ENCODE measurements around the gene AKAP17A. TPM values are rescaled to one million over a fixed set of nuclear protein-coding genes. Genes with fewer than 3 reads are reported as not detected.
A peak's percentile ranks its signal among the peaks of the same experiment; 100 is the strongest.

Gene AKAP17A
- total RNA-seq, 1 donor from 2014 or later: 49.8 TPM

- H3K4me1 ChIP-seq: peaks cover 22% of the 10 kb centered on the region
- H3K27me3 ChIP-seq: no peaks in the 10 kb centered on the region
- intact Hi-C loops (cut with DNase I): loop anchor here (5.0 to 10.0 kb wide), 2 partner anchors 135 to 197 kb away; partner anchors contain the start of genes ASMTL and SLC25A6
- no peak overlapping the region for H3K4me3 ChIP-seq
- H3K27ac ChIP-seq: no peak overlapping the region
- no peak for TF ChIP-seq CTCF (IDR thresholded peaks at IDR 0.05)
- TF ChIP-seq POLR2A (IDR thresholded peaks at IDR 0.05): no peak
- no peak for TF ChIP-seq POLR2AphosphoS5 (IDR thresholded peaks at IDR 0.05; ENCODE audit: insufficient read depth in 1 of 2, low read depth in 1 of 2)
- H3K36me3 ChIP-seq: peaks cover 0 to 13% of the 10 kb centered on the region in 2 donors
- peak in 1 of 2 donors; percentile 55 for DNase-seq (ENCODE audit: extremely low spot score in 2 of 2)
- no peaks in the 10 kb centered on the region for H3K9me3 ChIP-seq
These were observed 1.9 kb upstream of the AKAP17A start for GRCh38 chrX:1589356-1590130.

GRCh38 chrX:1591863-1592469 lies 562 bp downstream of the AKAP17A start:
- no peak for DNase-seq (ENCODE audit: extremely low spot score in 2 of 2)
- Histone ChIP-seq H3K36me3 (peaks cover 6 to 32% of the 10 kb centered on the region in 2 donors), H3K27ac (peak overlapping the region; percentile 76), H3K9me3 (no peaks in the 10 kb centered on the region), H3K4me1 (peaks cover 27% of the 10 kb centered on the region), H3K4me3 (peak overlapping the region; percentile 85 to 94), H3K27me3 (no peaks in the 10 kb centered on the region)
- intact Hi-C loops (cut with DNase I): loop anchor here (5.0 to 10.0 kb wide), 2 partner anchors 137 to 200 kb away; partner anchors contain the start of genes ASMTL and SLC25A6
- no peak for TF ChIP-seq CTCF (IDR thresholded peaks at IDR 0.05)
- TF ChIP-seq POLR2AphosphoS5 (IDR thresholded peaks at IDR 0.05; ENCODE audit: insufficient read depth in 1 of 2, low read depth in 1 of 2): no peak
- TF ChIP-seq POLR2A (IDR thresholded peaks at IDR 0.05): no peak

- peak overlapping the region; percentile 76 for H3K27ac ChIP-seq
- intact Hi-C loops (cut with DNase I): loop anchor here (5.0 to 10.0 kb wide), 2 partner anchors 138 to 200 kb away; partner anchors contain the start of genes ASMTL and SLC25A6
- no peak for TF ChIP-seq POLR2A (IDR thresholded peaks at IDR 0.05)
- no peak for TF ChIP-seq POLR2AphosphoS5 (IDR thresholded peaks at IDR 0.05; ENCODE audit: insufficient read depth in 1 of 2, low read depth in 1 of 2)
- TF ChIP-seq CTCF (IDR thresholded peaks at IDR 0.05): no peak
These were observed 1.2 kb downstream of the AKAP17A start for GRCh38 chrX:1592470-1593142.

GRCh38 chrX:1593286-1594271 lies 2.2 kb downstream of the AKAP17A start:
- TF ChIP-seq POLR2AphosphoS5 (IDR thresholded peaks at IDR 0.05; ENCODE audit: insufficient read depth in 1 of 2, low read depth in 1 of 2) (no peak), POLR2A (IDR thresholded peaks at IDR 0.05) (no peak)
- Histone ChIP-seq H3K36me3 (peaks cover 6 to 49% of the 10 kb centered on the region in 2 donors), H3K9me3 (no peaks in the 10 kb centered on the region), H3K27ac (no peak overlapping the region), H3K4me1 (peaks cover 30% of the 10 kb centered on the region), H3K27me3 (no peaks in the 10 kb centered on the region), H3K4me3 (peak overlapping the region; percentile 85 to 94)
- intact Hi-C loops (cut with DNase I): loop anchor here (5.0 to 10.0 kb wide), 2 partner anchors 139 to 201 kb away; partner anchors contain the start of genes ASMTL and SLC25A6
- DNase-seq (ENCODE audit: extremely low spot score in 2 of 2): no peak

More at GRCh38 chrX:1592470-1593142, 1.2 kb downstream of the AKAP17A start:
- DNase-seq (ENCODE audit: extremely low spot score in 2 of 2): no peak
- Histone ChIP-seq H3K4me1 (peaks cover 28% of the 10 kb centered on the region), H3K27me3 (no peaks in the 10 kb centered on the region), H3K4me3 (peak overlapping the region; percentile 85 to 94), H3K36me3 (peaks cover 6 to 39% of the 10 kb centered on the region in 2 donors), H3K9me3 (no peaks in the 10 kb centered on the region)

Data from vagina (tissue), 2 donors.